Fibroblast of villous mesenchyme (primary cell): ENCODE results near the gene EFEMP2. TPM values are rescaled to one million over a fixed set of nuclear protein-coding genes. Genes with fewer than 3 reads are reported as not detected.

ENCODE experiments used
- DNase-seq: peaks from one replicate; pipeline ENCODE4 v3.0.0-alpha.2; 2010; ENCODE audit warnings: low read depth
- H3K4me3 ChIP-seq: 2 replicates; pipeline ENCODE4 v1.5.1; 2011; ENCODE audit warnings: low read depth, mild to moderate bottlenecking, low read length
- total RNA-seq: library from RNA; depleted of rRNA; stranded (reverse); fragments of >200 nt; gene quantifications from 2 replicates; pipeline ENCODE4 v1.2.3, GENCODE V29; 2012
- TF ChIP-seq, protein P1 (sequence below): IDR thresholded peaks from 2 replicates; pipeline ENCODE4 v1.5.1; 2012; ENCODE audit warnings: low read depth, mild to moderate bottlenecking, low read length; ENCODE audit not compliant: insufficient read depth

EFEMP2 gene
- total RNA-seq, 1 donor = 77.7 TPM

DNA sequence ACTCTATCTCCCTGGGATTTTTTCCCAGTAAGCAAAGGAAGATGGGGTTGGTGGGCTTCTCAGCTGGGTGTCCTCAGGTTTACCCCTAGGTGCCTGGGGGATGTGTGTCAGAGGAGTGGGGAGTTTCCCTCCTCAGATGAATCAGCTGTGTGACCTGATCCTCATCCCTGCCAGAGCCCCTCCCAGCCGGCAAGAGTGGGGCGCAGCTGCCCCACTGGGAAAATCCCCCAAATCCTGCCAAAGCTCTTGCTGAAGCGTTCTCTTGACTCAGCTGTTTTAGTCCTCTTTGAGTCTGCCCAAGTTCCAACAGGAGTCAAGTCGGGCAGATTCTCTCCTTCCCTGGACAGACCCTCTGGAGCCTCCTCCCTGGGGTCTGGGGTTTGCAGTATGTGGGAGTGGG is 40.2 kb upstream of the EFEMP2 start:
- H3K4me3 ChIP-seq = no peak overlapping the region
- peak; percentile 56 for DNase-seq
- TF ChIP-seq, protein P1, sequence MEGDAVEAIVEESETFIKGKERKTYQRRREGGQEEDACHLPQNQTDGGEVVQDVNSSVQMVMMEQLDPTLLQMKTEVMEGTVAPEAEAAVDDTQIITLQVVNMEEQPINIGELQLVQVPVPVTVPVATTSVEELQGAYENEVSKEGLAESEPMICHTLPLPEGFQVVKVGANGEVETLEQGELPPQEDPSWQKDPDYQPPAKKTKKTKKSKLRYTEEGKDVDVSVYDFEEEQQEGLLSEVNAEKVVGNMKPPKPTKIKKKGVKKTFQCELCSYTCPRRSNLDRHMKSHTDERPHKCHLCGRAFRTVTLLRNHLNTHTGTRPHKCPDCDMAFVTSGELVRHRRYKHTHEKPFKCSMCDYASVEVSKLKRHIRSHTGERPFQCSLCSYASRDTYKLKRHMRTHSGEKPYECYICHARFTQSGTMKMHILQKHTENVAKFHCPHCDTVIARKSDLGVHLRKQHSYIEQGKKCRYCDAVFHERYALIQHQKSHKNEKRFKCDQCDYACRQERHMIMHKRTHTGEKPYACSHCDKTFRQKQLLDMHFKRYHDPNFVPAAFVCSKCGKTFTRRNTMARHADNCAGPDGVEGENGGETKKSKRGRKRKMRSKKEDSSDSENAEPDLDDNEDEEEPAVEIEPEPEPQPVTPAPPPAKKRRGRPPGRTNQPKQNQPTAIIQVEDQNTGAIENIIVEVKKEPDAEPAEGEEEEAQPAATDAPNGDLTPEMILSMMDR = no peak

DNA sequence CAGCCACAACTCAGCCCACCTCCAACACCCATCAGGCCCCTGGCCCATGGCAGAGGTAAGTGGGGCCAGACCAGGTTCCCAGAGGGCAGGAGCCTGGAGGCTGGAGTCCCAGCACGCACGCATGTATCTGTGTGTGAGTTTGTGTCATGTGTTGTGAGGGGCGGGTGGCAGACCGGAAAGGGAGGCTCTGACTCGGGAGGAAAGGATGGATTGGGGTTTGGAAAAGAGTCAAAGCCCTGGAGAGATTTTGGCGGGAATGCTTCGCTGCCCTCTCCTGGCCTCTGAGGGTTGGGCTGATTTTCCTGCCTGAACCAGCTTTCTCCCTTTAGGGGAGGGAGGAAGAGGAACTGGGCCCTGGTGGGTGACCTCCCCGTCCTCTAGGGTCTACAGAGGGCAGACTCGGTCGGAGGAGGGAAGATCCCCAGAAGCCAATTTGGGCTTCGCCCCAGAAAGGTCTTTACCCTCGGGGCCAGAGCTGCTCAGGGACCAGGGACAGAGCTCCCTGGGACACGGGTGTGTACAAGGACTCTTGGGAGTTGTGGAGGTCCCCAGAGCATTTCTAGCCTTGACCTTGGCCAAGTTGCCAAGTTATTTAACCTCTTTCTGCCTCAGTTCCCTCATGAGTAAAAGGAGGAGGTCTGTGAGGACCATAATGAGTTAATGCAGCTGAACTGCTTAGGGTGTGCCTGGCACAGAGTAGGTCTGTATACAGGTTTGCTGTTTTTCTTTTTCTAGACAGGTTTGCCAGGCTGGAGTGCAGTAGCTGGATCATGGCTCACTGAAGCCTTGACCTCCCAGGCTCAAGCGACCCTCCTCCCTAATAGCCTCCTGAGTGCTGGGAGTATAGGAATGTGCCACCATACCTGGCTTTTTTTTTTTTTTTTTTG is 39.3 kb upstream of the EFEMP2 start:
- no peak overlapping the region for H3K4me3 ChIP-seq
- TF ChIP-seq, protein P1 = peak; percentile 18
- DNase-seq = peak; percentile 79

DNA sequence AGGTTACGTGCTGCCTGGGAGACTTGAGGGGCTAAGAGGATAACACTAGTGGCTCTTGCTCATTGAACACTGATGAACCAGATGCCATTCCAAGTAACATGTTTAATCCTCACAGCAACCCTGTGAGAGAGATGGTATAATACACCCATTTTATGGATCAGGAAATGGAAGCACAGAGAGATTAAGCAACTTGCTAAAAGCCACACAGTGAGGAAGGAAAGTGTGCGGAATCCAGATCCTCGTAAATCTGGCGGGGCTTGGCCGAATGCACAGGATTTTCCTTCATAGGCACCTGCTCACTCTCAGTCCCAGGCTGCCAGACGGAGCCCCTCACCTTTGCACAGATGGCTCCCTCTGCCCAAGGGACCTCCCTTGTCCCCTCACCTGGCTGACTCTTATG is 35.3 kb upstream of the EFEMP2 start:
- TF ChIP-seq, protein P1 = no peak
- DNase-seq = no peak
- H3K4me3 ChIP-seq = no peak overlapping the region

DNA sequence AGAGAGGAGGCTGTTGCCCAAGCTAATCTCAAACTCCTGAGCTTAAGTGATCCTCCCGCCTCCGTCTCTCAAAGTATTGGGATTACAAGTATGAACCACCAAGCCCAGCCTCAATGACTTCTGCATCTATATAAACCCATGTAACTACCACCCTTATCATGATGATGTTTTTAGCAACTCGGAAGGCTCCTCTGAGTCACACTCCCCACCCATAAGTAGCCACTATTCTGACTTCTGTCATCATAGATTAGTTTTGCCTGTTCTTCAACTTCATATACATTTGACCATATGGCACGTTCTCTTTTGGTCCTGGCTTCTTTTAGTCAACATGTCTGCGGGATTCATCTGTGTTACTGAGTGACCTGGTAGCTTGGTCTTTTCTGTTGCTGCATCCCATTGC is 34.0 kb upstream of the EFEMP2 start:
- H3K4me3 ChIP-seq = no peak overlapping the region
- no peak for DNase-seq
- TF ChIP-seq, protein P1 = no peak

DNA sequence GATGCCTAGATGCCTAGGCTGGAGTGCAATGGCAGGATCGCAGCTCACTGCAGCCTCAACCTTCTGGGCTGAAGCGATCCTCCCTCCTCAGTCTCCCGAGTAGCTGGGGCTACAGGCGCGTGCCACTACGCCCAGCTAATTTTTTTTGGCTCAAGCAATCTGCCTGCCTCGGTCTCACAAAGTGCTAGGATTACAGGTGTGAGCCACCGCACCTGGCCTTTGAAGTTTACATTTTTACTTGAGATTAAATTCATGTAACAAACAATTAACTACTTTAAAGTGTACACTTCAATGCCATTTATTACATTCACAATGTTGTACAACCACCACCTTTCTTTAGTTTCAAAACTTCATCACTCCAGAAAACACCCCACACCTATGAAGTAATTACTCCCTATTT is 31.1 kb upstream of the EFEMP2 start:
- no peak overlapping the region for H3K4me3 ChIP-seq
- TF ChIP-seq, protein P1 = no peak
- no peak for DNase-seq

DNA sequence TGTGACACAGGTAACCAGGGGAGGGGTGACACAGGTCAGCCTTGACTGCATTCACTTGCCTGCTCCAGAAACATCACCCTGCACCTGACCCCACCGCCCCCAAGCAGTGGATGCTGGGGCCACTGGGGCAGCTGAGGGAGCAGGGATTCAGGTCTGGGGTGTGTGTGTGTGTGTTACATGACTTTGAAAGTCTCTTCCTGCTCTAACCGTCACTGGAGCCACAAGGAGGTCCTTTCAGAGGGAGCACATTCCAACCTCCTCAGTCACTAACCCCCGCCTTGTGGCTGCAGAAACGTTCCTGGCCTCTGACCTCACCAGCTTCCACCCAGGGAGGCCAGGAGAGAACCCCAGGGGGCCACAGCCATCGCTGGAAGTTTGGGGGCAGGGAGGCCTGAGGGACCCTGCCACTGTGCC is 30.5 kb upstream of the EFEMP2 start:
- TF ChIP-seq, protein P1 = no peak
- DNase-seq = peak; percentile 76
- H3K4me3 ChIP-seq = no peak overlapping the region

DNA sequence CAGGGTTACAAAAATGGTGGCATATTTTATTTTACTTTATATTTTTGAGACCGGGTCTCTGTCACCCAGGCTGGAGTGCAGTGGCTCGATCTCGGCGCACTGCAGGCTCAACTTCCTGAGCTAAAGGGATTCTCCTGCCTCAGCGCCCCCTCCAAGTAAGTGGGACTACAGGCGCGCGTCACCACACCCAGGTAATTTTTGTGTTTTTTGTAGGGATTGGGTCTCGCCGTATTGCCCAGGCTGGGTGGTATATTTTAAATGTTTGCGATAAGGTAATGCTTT is 28.2 kb upstream of the EFEMP2 start:
- no peak for DNase-seq
- H3K4me3 ChIP-seq = no peak overlapping the region
- TF ChIP-seq, protein P1 = no peak
